ENCODE measurements around the gene POLR2F.
A peak's percentile ranks its signal among the peaks of the same experiment; 100 is the strongest.

POLR2F gene

GRCh38 chr22:37999640-38000272 is 46.3 kb downstream of the POLR2F start (continued):
- TF ChIP-seq REPIN1 (tag by site-specific recombination; IDR thresholded peaks at IDR 0.05; ENCODE audit: low read depth) (peak; percentile 21; the same call in 1 of the 2 replicates), ZNF48 (tag by site-specific recombination; IDR thresholded peaks at IDR 0.05) (no peak), KLF7 (tag by site-specific recombination; IDR thresholded peaks at IDR 0.05; ENCODE audit: borderline replicate concordance) (no peak), TCF7L2 (IDR thresholded peaks at IDR 0.05; ENCODE audit: borderline replicate concordance, low read depth, low read length) (no peak), GLIS2 (tag by site-specific recombination; IDR thresholded peaks at IDR 0.05) (peak; percentile 86), ZNF843 (tag by site-specific recombination; IDR thresholded peaks at IDR 0.05) (no peak), PRDM1 (tag by site-specific recombination; IDR thresholded peaks at IDR 0.05) (no peak), ZNF473 (tag by site-specific recombination; IDR thresholded peaks at IDR 0.05) (no peak), ZBTB11 (tag by site-specific recombination; conservative IDR thresholded peaks at IDR 0.05; ENCODE audit: low read depth) (no peak), ZNF366 (tag by site-specific recombination; conservative IDR thresholded peaks at IDR 0.05) (0 out of 2 replicates have a peak, but pooled peaks have one; percentile 21), BCL11B (tag by site-specific recombination; IDR thresholded peaks at IDR 0.05; ENCODE audit: low read depth) (no peak), ZNF416 (tag by site-specific recombination; IDR thresholded peaks at IDR 0.05) (no peak), ZNF311 (tag by site-specific recombination; IDR thresholded peaks at IDR 0.05; ENCODE audit: borderline replicate concordance) (no peak), PATZ1 (tag by site-specific recombination; IDR thresholded peaks at IDR 0.05) (peak; percentile 96), ZNF776 (tag by site-specific recombination; IDR thresholded peaks at IDR 0.05; ENCODE audit: borderline replicate concordance) (no peak), ZNF223 (tag by site-specific recombination; IDR thresholded peaks at IDR 0.05) (peak; percentile 99), ZNF184 (tag by site-specific recombination; IDR thresholded peaks at IDR 0.05) (0 out of 2 replicates have a peak, but pooled peaks have one; percentile 14), ZNF211 (tag by site-specific recombination; IDR thresholded peaks at IDR 0.05; ENCODE audit: low read depth) (no peak), ZNF280C (tag by site-specific recombination; IDR thresholded peaks at IDR 0.05) (no peak), ZNF37A (tag by site-specific recombination; IDR thresholded peaks at IDR 0.05) (no peak), IKZF3 (tag by site-specific recombination; IDR thresholded peaks at IDR 0.05) (0 out of 2 replicates have a peak, but pooled peaks have one; percentile 49), ZNF175 (tag by site-specific recombination; IDR thresholded peaks at IDR 0.05) (no peak)
- TF ChIP-seq, protein P1, sequence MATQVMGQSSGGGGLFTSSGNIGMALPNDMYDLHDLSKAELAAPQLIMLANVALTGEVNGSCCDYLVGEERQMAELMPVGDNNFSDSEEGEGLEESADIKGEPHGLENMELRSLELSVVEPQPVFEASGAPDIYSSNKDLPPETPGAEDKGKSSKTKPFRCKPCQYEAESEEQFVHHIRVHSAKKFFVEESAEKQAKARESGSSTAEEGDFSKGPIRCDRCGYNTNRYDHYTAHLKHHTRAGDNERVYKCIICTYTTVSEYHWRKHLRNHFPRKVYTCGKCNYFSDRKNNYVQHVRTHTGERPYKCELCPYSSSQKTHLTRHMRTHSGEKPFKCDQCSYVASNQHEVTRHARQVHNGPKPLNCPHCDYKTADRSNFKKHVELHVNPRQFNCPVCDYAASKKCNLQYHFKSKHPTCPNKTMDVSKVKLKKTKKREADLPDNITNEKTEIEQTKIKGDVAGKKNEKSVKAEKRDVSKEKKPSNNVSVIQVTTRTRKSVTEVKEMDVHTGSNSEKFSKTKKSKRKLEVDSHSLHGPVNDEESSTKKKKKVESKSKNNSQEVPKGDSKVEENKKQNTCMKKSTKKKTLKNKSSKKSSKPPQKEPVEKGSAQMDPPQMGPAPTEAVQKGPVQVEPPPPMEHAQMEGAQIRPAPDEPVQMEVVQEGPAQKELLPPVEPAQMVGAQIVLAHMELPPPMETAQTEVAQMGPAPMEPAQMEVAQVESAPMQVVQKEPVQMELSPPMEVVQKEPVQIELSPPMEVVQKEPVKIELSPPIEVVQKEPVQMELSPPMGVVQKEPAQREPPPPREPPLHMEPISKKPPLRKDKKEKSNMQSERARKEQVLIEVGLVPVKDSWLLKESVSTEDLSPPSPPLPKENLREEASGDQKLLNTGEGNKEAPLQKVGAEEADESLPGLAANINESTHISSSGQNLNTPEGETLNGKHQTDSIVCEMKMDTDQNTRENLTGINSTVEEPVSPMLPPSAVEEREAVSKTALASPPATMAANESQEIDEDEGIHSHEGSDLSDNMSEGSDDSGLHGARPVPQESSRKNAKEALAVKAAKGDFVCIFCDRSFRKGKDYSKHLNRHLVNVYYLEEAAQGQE (tag by site-specific recombination; IDR thresholded peaks at IDR 0.05): no peak
- TF ChIP-seq, protein P2, sequence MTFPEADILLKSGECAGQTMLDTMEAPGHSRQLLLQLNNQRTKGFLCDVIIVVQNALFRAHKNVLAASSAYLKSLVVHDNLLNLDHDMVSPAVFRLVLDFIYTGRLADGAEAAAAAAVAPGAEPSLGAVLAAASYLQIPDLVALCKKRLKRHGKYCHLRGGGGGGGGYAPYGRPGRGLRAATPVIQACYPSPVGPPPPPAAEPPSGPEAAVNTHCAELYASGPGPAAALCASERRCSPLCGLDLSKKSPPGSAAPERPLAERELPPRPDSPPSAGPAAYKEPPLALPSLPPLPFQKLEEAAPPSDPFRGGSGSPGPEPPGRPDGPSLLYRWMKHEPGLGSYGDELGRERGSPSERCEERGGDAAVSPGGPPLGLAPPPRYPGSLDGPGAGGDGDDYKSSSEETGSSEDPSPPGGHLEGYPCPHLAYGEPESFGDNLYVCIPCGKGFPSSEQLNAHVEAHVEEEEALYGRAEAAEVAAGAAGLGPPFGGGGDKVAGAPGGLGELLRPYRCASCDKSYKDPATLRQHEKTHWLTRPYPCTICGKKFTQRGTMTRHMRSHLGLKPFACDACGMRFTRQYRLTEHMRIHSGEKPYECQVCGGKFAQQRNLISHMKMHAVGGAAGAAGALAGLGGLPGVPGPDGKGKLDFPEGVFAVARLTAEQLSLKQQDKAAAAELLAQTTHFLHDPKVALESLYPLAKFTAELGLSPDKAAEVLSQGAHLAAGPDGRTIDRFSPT (tag by site-specific recombination; IDR thresholded peaks at IDR 0.05): peak; percentile 11; the same call in 1 of the 2 replicates
- TF ChIP-seq, protein P3, sequence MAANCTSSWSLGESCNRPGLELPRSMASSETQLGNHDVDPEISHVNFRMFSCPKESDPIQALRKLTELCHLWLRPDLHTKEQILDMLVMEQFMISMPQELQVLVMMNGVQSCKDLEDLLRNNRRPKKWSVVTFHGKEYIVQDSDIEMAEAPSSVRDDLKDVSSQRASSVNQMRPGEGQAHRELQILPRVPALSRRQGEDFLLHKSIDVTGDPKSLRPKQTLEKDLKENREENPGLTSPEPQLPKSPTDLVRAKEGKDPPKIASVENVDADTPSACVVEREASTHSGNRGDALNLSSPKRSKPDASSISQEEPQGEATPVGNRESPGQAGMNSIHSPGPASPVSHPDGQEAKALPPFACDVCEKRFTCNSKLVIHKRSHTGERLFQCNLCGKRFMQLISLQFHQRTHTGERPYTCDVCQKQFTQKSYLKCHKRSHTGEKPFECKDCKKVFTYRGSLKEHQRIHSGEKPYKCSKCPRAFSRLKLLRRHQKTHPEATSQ (tag by site-specific recombination; IDR thresholded peaks at IDR 0.05): no peak
